GM18526 (cell line): ENCODE data around the gene ENDOV.

Source experiments
- POLR2A ChIP-seq: IDR thresholded peaks from 3 replicates; pipeline ENCODE4 v1.6.1; 2011; ENCODE audit not compliant: insufficient read length; ENCODE audit errors: extremely low read depth

ENDOV gene

GRCh38 chr17:80487511-80487910 is 72.5 kb downstream of the ENDOV start:
- TF ChIP-seq POLR2A: no peak
